CD4-positive, CD25-positive, alpha-beta regulatory T cell (primary cell): Measurements from ENCODE around the gene CLEC10A. TPM values are rescaled to one million over a fixed set of nuclear protein-coding genes. Genes with fewer than 3 reads are reported as not detected.
"Not testable (repeated sequence)": the region's sequence is repeated elsewhere in the genome, so short reads cannot be mapped to it uniquely, and the experiment has no call there.

Experiments
- ATAC-seq, 2 donors: fragments of 150-1000 bp; cut with Tn5 transposase; one replicate each; pipeline ENCODE4 v1.10.0; 2021; ENCODE audit warnings: low read depth in 2 of 2, moderate number of reproducible peaks in 2 of 2, moderate library complexity in 1 of 2
- DNase-seq, 3 donors: peaks; one replicate each; pipeline versions ENCODE4 v3.0.0 to v3.0.0-alpha.2; 2012 to 2022; ENCODE audit warnings: mixed read lengths in 1 of 3
- H3K27ac ChIP-seq: one replicate; pipeline ENCODE4 v1.7.0; 2013; ENCODE audit warnings: mild to moderate bottlenecking, low read length; ENCODE audit not compliant: insufficient read depth, poor library complexity, severe bottlenecking
- H3K27me3 ChIP-seq: one replicate; pipeline ENCODE4 v1.7.0; 2013; ENCODE audit warnings: low read length; ENCODE audit not compliant: control insufficient read depth, insufficient read depth
- H3K36me3 ChIP-seq: one replicate; pipeline ENCODE4 v1.7.0; 2013; ENCODE audit warnings: mild to moderate bottlenecking, low read length, moderate library complexity; ENCODE audit not compliant: control insufficient read depth, insufficient read depth
- H3K4me1 ChIP-seq: 2 replicates; pipeline ENCODE4 v1.7.0; 2013; ENCODE audit warnings: mild to moderate bottlenecking, low read length; ENCODE audit not compliant: insufficient read depth, control insufficient read depth, poor library complexity, severe bottlenecking
- H3K4me3 ChIP-seq: one replicate; pipeline ENCODE4 v1.7.0; 2013; ENCODE audit warnings: low read depth, mild to moderate bottlenecking, low read length, moderate library complexity
- H3K9me3 ChIP-seq, 2 experiments: 1 replicate in 1 of 2; 2 replicates in 1 of 2; pipeline ENCODE4 v1.7.0; 2013; ENCODE audit warnings: low read length in 2 of 2, mild to moderate bottlenecking in 1 of 2, moderate library complexity in 1 of 2; ENCODE audit not compliant: control insufficient read depth in 2 of 2
- H3K27ac Mint-ChIP-seq, 3 donors: one replicate each; pipeline ENCODE4 v1.8.0; 2020 to 2022; ENCODE audit warnings: mild to moderate bottlenecking in 3 of 3, mixed read lengths in 3 of 3, moderate library complexity in 2 of 3
- H3K27me3 Mint-ChIP-seq: one replicate; pipeline ENCODE4 v1.8.0; 2022; ENCODE audit warnings: mild to moderate bottlenecking, mixed read lengths
- H3K36me3 Mint-ChIP-seq: one replicate; pipeline ENCODE4 v1.8.0; 2020; ENCODE audit warnings: mixed read lengths
- H3K4me1 Mint-ChIP-seq, 4 donors: one replicate each; pipeline ENCODE4 v1.8.0; 2020 to 2022; ENCODE audit warnings: mixed read lengths in 4 of 4, mild to moderate bottlenecking in 1 of 4
- H3K4me3 Mint-ChIP-seq, 4 donors: one replicate each; pipeline ENCODE4 v1.8.0; 2020 to 2022; ENCODE audit warnings: mild to moderate bottlenecking in 4 of 4, mixed read lengths in 4 of 4, moderate library complexity in 3 of 4
- H3K9me3 Mint-ChIP-seq, 7 donors: one replicate each; pipeline ENCODE4 v1.8.0; 2020 to 2022; ENCODE audit warnings: mixed read lengths in 7 of 7, mild to moderate bottlenecking in 3 of 7, moderate library complexity in 2 of 7
- polyA plus RNA-seq, 4 donors: library from polyadenylated mRNA; unstranded; fragments of 300-500 nt; fragmentation: Illumina TruSeq; gene quantifications; one replicate each; pipeline ENCODE4 v1.2.3, GENCODE V29; 2021
- total RNA-seq: library from RNA; stranded (reverse); gene quantifications from one replicate; pipeline ENCODE4 v1.2.3, GENCODE V29; 2022

CLEC10A gene
- total and polyA plus RNA-seq, 5 donors from 2014 or later, result not detected

- no peaks in the 10 kb centered on the region for H3K36me3 ChIP-seq
- Mint-ChIP-seq H3K27ac (peak overlapping the region in 2 of 3 donors; percentile 91 to 93), H3K4me3 (peak overlapping the region; percentile 55 to 93 (median 77)), H3K27me3 (peaks cover 18% of the 10 kb centered on the region), H3K9me3 (no peaks in the 10 kb centered on the region), H3K4me1 (peaks cover 11 to 32% (median 20%) of the 10 kb centered on the region in 4 donors), H3K36me3 (no peaks in the 10 kb centered on the region)
- H3K27ac ChIP-seq, result peak overlapping the region; percentile 80
- no peaks in the 10 kb centered on the region for H3K27me3 ChIP-seq
- no peak for ATAC-seq
- peaks cover 37% of the 10 kb centered on the region for H3K4me1 ChIP-seq
- peak overlapping the region; percentile 91 for H3K4me3 ChIP-seq
- H3K9me3 ChIP-seq, result no peaks in the 10 kb centered on the region
- no peak for DNase-seq
These were observed 32.5 kb downstream of the CLEC10A start for GRCh38 chr17:7047566-7047965.

DNA sequence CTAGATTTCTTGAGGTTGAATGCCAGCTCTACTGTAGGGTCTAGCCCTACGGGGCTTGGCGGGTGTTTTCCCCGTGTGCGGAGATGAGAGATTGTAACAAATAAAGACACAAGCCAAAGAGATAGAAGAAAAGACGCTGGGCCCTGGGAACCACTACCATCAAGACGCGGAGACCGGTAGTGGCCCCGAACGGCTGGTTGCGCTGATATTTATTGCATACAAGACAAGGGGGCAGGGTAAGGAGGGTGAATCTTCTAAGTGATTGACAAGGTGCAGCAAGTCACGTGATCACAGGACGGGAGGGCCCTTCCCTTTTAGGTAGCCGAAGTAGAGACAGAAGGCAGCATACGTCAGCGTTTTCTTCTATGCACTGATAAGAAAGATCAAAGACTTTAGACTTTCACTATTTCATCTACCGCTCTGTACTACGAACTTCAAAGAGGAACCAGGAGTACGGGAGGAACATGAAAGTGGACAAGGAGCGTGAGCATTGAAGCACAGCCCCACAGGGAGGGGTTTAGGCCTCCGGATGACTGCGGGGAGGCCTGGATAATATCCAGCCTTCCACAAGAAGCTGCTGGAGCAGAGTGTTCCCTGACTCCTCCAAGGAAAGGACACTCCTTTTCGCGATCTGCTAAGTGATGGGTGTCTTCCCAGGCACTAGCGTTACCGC lies 33.2 kb downstream of the CLEC10A start:
- H3K27me3 Mint-ChIP-seq, result peaks cover 21% of the 10 kb centered on the region

DNA sequence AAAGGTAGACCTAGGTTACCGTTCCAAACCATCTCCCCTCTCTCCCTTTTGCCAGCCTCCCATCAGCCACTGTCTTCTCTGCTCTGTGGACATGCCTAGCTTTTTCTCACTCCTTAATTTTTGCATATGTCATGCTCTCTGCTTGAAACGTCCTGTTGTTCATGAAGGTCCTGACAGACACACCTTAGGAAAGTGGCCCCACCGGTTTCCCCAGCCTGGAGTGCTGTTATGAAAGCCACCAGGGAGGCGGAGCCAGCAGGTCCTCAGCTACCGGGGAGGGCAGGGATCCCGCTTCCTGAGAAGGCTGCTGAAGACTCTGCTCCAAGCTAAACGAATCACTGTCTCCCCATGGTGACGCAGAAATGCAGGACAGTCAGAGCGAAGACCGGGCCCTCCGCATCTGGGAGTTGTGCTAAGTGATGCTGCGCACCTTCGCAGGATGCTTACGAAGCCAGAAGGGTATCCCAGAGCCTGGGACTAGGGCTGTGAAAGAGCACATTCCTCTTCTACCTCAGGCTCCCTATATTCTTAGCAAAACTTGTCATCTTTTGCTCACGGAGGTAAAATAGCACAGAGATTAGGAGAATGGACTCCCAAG lies 33.8 kb downstream of the CLEC10A start:
- Mint-ChIP-seq H3K4me1 (peaks cover 11 to 45% (median 21%) of the 10 kb centered on the region in 4 donors), H3K27ac (peak overlapping the region; percentile 91 to 94 (median 93)), H3K9me3 (no peaks in the 10 kb centered on the region), H3K27me3 (peaks cover 27% of the 10 kb centered on the region), H3K36me3 (no peaks in the 10 kb centered on the region), H3K4me3 (peak overlapping the region; percentile 55 to 93 (median 84))
- peak in 2 of 3 donors; percentile 35 to 49 for DNase-seq
- H3K27ac ChIP-seq, result peak overlapping the region; percentile 80
- H3K36me3 ChIP-seq, result no peaks in the 10 kb centered on the region
- no peaks in the 10 kb centered on the region for H3K9me3 ChIP-seq
- H3K4me3 ChIP-seq, result peak overlapping the region; percentile 91
- peak; percentile 16 to 22 for ATAC-seq
- peaks cover 46% of the 10 kb centered on the region for H3K4me1 ChIP-seq
- H3K27me3 ChIP-seq, result no peaks in the 10 kb centered on the region

More for the DNA sequence above, 33.2 kb downstream of the CLEC10A start:
- not testable (repeated sequence) for H3K36me3 Mint-ChIP-seq, H3K9me3 ChIP-seq, H3K27me3 ChIP-seq, H3K9me3 Mint-ChIP-seq, H3K36me3 ChIP-seq
- H3K27ac ChIP-seq, result peak overlapping the region; percentile 80
- ATAC-seq (peak; percentile 39 to 45), DNase-seq (peak; percentile 78 to 93 (median 85))
- H3K4me3 ChIP-seq, result peak overlapping the region; percentile 91
- peaks cover 44% of the 10 kb centered on the region for H3K4me1 ChIP-seq
- H3K4me3 Mint-ChIP-seq, result peak overlapping the region; percentile 55 to 93 (median 84)
- peak overlapping the region; percentile 91 to 94 (median 93) for H3K27ac Mint-ChIP-seq
- peaks cover 11 to 38% (median 22%) of the 10 kb centered on the region in 4 donors for H3K4me1 Mint-ChIP-seq

- Mint-ChIP-seq H3K9me3 (no peaks in the 10 kb centered on the region), H3K27ac (peak overlapping the region; percentile 91 to 94 (median 93)), H3K4me3 (peak overlapping the region; percentile 55 to 93 (median 84)), H3K27me3 (peaks cover 27% of the 10 kb centered on the region), H3K4me1 (peaks cover 12 to 47% (median 22%) of the 10 kb centered on the region in 4 donors), H3K36me3 (no peaks in the 10 kb centered on the region)
- Histone ChIP-seq H3K27me3 (no peaks in the 10 kb centered on the region), H3K9me3 (no peaks in the 10 kb centered on the region), H3K4me1 (peaks cover 46% of the 10 kb centered on the region), H3K27ac (peak overlapping the region; percentile 80), H3K4me3 (peak overlapping the region; percentile 91), H3K36me3 (no peaks in the 10 kb centered on the region)
- DNase-seq, result peak; percentile 36 to 90 (median 78)
- peak; percentile 52 to 53 for ATAC-seq
These were observed 34.4 kb downstream of the CLEC10A start for GRCh38 chr17:7045492-7046126.

GRCh38 chr17:7043497-7044198 lies 36.4 kb downstream of the CLEC10A start, which contains the start of gene SLC16A11:
Gene SLC16A11 (minus strand): TSS chr17:7044092. CDS start chr17:7043513, 579 bp downstream.
- Mint-ChIP-seq H3K4me1 (peaks cover 12 to 55% (median 25%) of the 10 kb centered on the region in 4 donors), H3K27ac (peak within 1 kb of the TSS in 2 of 3 donors; percentile 26 to 46), H3K36me3 (no peaks in the 10 kb centered on the region), H3K27me3 (peaks cover 32% of the 10 kb centered on the region), H3K9me3 (no peaks in the 10 kb centered on the region), H3K4me3 (peak within 1 kb of the TSS; percentile 77 to 87 (median 80))
- Histone ChIP-seq H3K27ac (peak within 1 kb of the TSS; percentile 60), H3K36me3 (no peaks in the 10 kb centered on the region), H3K9me3 (no peaks in the 10 kb centered on the region), H3K4me1 (peaks cover 48% of the 10 kb centered on the region), H3K27me3 (no peaks in the 10 kb centered on the region), H3K4me3 (no peak within 1 kb of the TSS)
- no peak for DNase-seq
- no peak for ATAC-seq

GRCh38 chr17:7043182-7043496 lies 36.9 kb downstream of the CLEC10A start:
- ATAC-seq, result no peak
- H3K36me3 Mint-ChIP-seq, result no peaks in the 10 kb centered on the region
- Histone ChIP-seq H3K27me3 (no peaks in the 10 kb centered on the region), H3K27ac (peak overlapping the region; percentile 33), H3K4me3 (no peak overlapping the region), H3K9me3 (no peaks in the 10 kb centered on the region), H3K36me3 (no peaks in the 10 kb centered on the region), H3K4me1 (peaks cover 51% of the 10 kb centered on the region)
- no peak for DNase-seq
- peaks cover 12 to 60% (median 28%) of the 10 kb centered on the region in 4 donors for H3K4me1 Mint-ChIP-seq
- peak overlapping the region in 1 of 3 donors; percentile 46 for H3K27ac Mint-ChIP-seq
- H3K9me3 Mint-ChIP-seq, result no peaks in the 10 kb centered on the region
- H3K4me3 Mint-ChIP-seq, result peak overlapping the region in 3 of 4 donors; percentile 69 to 87 (median 80)
- H3K27me3 Mint-ChIP-seq, result peaks cover 32% of the 10 kb centered on the region

- no peaks in the 10 kb centered on the region for H3K27me3 ChIP-seq
- Mint-ChIP-seq H3K4me3 (peak overlapping the region; percentile 69 to 92 (median 84)), H3K27ac (peak overlapping the region; percentile 81 to 95 (median 91)), H3K9me3 (no peaks in the 10 kb centered on the region), H3K27me3 (peaks cover 32% of the 10 kb centered on the region), H3K36me3 (no peaks in the 10 kb centered on the region), H3K4me1 (peaks cover 12 to 65% (median 27%) of the 10 kb centered on the region in 4 donors)
- peak in 2 of 3 donors; percentile 46 to 50 for DNase-seq
- no peaks in the 10 kb centered on the region for H3K36me3 ChIP-seq
- ATAC-seq, result peak; percentile 10 to 15
- peaks cover 48% of the 10 kb centered on the region for H3K4me1 ChIP-seq
- no peak overlapping the region for H3K4me3 ChIP-seq
- no peaks in the 10 kb centered on the region for H3K9me3 ChIP-seq
- peak overlapping the region; percentile 60 for H3K27ac ChIP-seq
These were observed 37.4 kb downstream of the CLEC10A start for GRCh38 chr17:7042501-7043181.
